Measurements from ENCODE around the gene DCTD.

DNA sequence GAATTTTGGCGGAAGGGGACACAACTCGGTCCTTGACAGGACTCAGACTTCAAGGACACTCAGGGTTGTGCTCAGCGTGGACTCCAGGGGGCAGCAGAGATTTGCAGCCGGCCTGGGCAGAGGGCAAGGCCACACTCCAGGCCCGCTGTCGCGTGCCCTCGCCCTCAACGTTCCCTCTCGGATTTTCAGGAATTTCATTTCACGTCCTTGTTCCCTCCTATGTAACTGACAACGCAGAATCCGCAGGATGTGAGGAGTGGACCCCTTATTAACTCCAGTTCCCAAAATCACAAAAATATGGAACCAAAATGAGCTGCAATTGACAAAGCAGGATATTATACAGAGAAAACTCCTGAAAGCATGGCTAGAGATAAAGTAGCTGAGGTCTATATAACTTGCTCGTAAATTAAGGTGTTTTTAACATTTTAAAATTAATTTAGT is 21.0 kb upstream of the DCTD start:
- no peak for TF ChIP-seq POLR2AphosphoS5 (IDR thresholded peaks at IDR 0.05; ENCODE audit: low read depth, low read length)
- TF ChIP-seq POLR2A (IDR thresholded peaks at IDR 0.05; ENCODE audit: low read depth, low read length), result no peak
- no peak for TF ChIP-seq TAF1 (IDR thresholded peaks at IDR 0.05; ENCODE audit: low read depth, low read length)
- no peak for TF ChIP-seq PAX5 (IDR thresholded peaks at IDR 0.05; ENCODE audit: insufficient read depth, low read length, severe bottlenecking)
- no peak for TF ChIP-seq SPI1 (IDR thresholded peaks at IDR 0.05; ENCODE audit: low read depth, low read length)
- no peak for TF ChIP-seq POU2F2 (IDR thresholded peaks at IDR 0.05; ENCODE audit: low read depth, low read length)

All from GM12891 (cell line).